Measurements from ENCODE around the gene IL1RAPL2. TPM values are rescaled to one million over a fixed set of nuclear protein-coding genes. Genes with fewer than 3 reads are reported as not detected.

IL1RAPL2 gene
- total RNA-seq, 4 donors from 2014 or later = 0.19 to 0.38 TPM; not detected in 2

GRCh38 chrX:105468741-105469140, 902.7 kb downstream of the IL1RAPL2 start:
- intact Hi-C loops (cut with DNase I; ENCODE audit: low total_unique reads) = no loop called here
- no peak overlapping the region for H3K4me3 ChIP-seq (ENCODE audit: low read depth, poor library complexity, severe bottlenecking)
- TF ChIP-seq CTCF (IDR thresholded peaks at IDR 0.05) (no peak), POLR2A (IDR thresholded peaks at IDR 0.05) (no peak)
- DNase-seq (ENCODE audit: low spot score in 2 of 2) = no peak

DNA sequence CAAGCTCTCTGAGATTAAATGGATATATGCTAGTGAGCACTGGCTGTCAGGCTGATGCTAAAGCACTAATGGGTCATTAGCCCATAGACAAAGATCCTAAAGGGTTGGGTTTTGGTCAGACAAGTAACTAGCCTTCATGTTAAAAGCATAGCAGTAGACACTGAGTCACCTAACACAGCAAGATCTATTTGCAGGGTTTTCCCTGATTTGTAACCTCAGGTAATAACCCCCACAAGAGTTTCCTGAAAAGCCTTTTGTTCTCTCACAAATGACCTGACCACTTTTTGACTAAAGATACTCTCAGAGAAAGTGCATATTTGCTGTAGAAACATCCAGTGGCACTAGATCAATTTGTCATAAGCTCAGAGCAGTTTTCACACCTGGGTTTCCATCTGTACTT, 905.6 kb downstream of the IL1RAPL2 start:
- intact Hi-C loops (cut with DNase I; ENCODE audit: low total_unique reads) = no loop called here
- TF ChIP-seq POLR2A (IDR thresholded peaks at IDR 0.05) = no peak
- TF ChIP-seq CTCF (IDR thresholded peaks at IDR 0.05) = no peak
- H3K4me3 ChIP-seq (ENCODE audit: low read depth, poor library complexity, severe bottlenecking) = no peak overlapping the region
- no peak for DNase-seq (ENCODE audit: low spot score in 2 of 2)

- intact Hi-C loops (cut with DNase I; ENCODE audit: low total_unique reads) = no loop called here
- TF ChIP-seq POLR2A (IDR thresholded peaks at IDR 0.05) = no peak
- no peak for TF ChIP-seq CTCF (IDR thresholded peaks at IDR 0.05)
- no peak overlapping the region for H3K4me3 ChIP-seq (ENCODE audit: low read depth, poor library complexity, severe bottlenecking)
- no peak for DNase-seq (ENCODE audit: low spot score in 2 of 2)
Observed at GRCh38 chrX:105475801-105476200, 909.8 kb downstream of the IL1RAPL2 start.

DNA sequence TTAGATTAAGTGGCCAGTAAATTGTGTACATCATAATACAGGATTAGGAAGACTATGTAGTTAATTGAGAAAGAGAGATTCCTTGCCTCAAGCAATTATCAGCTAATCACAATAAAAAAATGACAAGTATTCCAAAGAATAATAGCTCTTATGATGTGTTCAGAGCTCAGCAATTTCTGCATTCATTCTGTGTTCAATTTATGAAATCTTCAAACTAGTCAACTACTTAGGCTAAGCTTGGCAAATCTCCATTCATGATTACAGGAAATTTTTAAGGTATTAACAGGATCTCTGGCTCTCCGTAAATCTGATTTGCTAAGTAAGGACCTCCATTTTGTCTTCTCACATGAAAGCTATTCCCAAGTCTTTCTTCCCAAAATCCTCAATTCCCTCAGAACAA, 911.4 kb downstream of the IL1RAPL2 start:
- TF ChIP-seq POLR2A (IDR thresholded peaks at IDR 0.05) (no peak), CTCF (IDR thresholded peaks at IDR 0.05) (no peak)
- H3K4me3 ChIP-seq (ENCODE audit: low read depth, poor library complexity, severe bottlenecking) = no peak overlapping the region
- 82 to 86% methylated on average over 1 of the region's 1 CpG for WGBS, 2 donors
- no peak for DNase-seq (ENCODE audit: low spot score in 2 of 2)
- intact Hi-C loops (cut with DNase I; ENCODE audit: low total_unique reads) = no loop called here

DNA sequence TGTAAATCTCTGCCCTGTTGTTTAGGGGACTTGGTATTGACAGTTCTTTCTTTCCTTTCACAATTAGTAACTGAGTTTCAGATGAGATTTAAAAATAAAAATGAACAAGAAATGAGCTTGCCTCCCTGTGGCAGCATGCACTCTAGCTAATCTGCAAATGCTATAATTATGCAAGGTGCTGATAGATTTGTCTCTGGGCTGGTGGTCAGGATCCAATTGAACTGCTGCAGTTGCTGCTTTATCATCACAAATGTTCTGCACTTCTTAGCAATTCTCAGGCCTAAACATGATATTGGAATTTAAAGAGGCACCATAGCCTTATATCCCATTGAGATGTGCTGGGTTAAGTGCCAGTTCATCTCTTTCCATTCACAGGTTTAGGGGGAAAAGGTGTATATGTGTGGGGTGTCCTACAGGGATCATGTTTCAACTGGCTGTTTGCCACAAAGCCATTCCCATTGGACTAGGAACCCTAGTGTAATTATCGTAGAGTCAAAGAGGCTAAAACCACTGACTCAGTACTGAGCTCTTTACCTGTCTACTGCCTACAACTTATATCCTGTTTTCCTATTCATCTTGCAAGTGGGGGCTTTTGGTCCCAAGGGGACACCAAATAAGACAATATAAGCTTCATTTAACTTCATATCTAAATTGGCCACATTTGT, 914.8 kb downstream of the IL1RAPL2 start:
- H3K4me3 ChIP-seq (ENCODE audit: low read depth, poor library complexity, severe bottlenecking) = no peak overlapping the region
- WGBS, 2 donors = 84 to 94% methylated on average over 1 of the region's 1 CpG
- intact Hi-C loops (cut with DNase I; ENCODE audit: low total_unique reads) = no loop called here
- DNase-seq (ENCODE audit: low spot score in 2 of 2) = no peak
- TF ChIP-seq CTCF (IDR thresholded peaks at IDR 0.05) (no peak), POLR2A (IDR thresholded peaks at IDR 0.05) (no peak)

DNA sequence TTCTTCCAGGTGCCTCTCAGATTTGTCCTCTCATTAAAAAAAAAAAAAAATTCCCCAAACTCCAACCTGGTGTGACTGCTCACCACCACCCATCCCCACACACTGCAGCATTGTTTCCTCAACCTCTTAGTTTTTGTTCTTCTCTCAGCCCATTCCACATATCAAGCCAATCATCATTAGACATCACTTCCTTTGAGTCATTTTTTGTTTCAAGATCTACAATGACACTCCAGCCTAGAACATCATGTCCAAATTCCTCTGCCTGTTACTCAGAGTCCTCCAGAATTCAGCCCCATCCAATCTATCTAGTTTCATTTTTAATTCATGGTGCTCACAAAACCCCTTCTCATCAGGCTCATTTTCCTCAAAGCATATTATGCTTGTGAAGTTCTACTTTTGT, 917.0 kb downstream of the IL1RAPL2 start:
- DNase-seq (ENCODE audit: low spot score in 2 of 2) = no peak
- intact Hi-C loops (cut with DNase I; ENCODE audit: low total_unique reads) = no loop called here
- no peak overlapping the region for H3K4me3 ChIP-seq (ENCODE audit: low read depth, poor library complexity, severe bottlenecking)
- TF ChIP-seq POLR2A (IDR thresholded peaks at IDR 0.05) (no peak), CTCF (IDR thresholded peaks at IDR 0.05) (no peak)
